GM12878 (cell line): ENCODE measurements around the gene GYG2. TPM values are rescaled to one million over a fixed set of nuclear protein-coding genes. Genes with fewer than 3 reads are reported as not detected.

Experiments used
- ATAC-seq: fragments of 200-7000 bp; cut with Tn5 transposase; 3 replicates; pipeline ENCODE4 v1.9.1; 2020; ENCODE audit warnings: mild to moderate bottlenecking, moderate library complexity
- BruUV-seq: library from RNA; stranded (reverse); fragments of 400-500 nt; replicated peaks from 2 replicates; lab custom pipeline; 2021; lab: Mats Ljungman, UMichigan
- CTCF ChIA-PET: fragments of 300-600 bp; sonication (Branson Sonifier 250); formaldehyde crosslinking; extraction: SDS; loops from one replicate; lab custom pipeline; 2021; ENCODE audit warnings: inconsistent platforms; lab: Yijun Ruan, JAX
- POLR2A ChIA-PET: fragments of 350-600 bp; formaldehyde crosslinking; extraction: SDS; loops from one replicate; lab custom pipeline; 2021; ENCODE audit warnings: inconsistent platforms; lab: Charles Lee
- RAD21 ChIA-PET: fragments of 300-600 bp; sonication (Branson Sonifier 250); formaldehyde crosslinking; loops from one replicate; lab custom pipeline; 2023; ENCODE audit warnings: antibody characterized with exemption; ENCODE audit not compliant: unreplicated experiment; lab: Charles Lee
- SMC1A ChIA-PET: fragments of 300-600 bp; sonication (Branson Sonifier 250); formaldehyde crosslinking; loops from one replicate; lab custom pipeline; 2023; ENCODE audit not compliant: unreplicated experiment, uncharacterized antibody; lab: Charles Lee
- DNase-seq: peaks from one replicate; pipeline ENCODE4 v3.0.0-alpha.2; 2011; ENCODE audit warnings: low read depth, low spot score
- FAIRE-seq: peaks from 3 replicates; lab custom pipeline; 2011; peaks lifted over from hg19 to GRCh38; lab: Jason Lieb, UNC
- H2AFZ ChIP-seq: 2 replicates; pipeline ENCODE4 v1.6.0; 2011; ENCODE audit warnings: low read depth, low read length, control low read depth; ENCODE audit not compliant: control insufficient read depth
- H3K27ac ChIP-seq: 2 replicates; pipeline ENCODE4 v1.5.1; 2011; ENCODE audit warnings: control low read depth; ENCODE audit not compliant: control insufficient read depth, insufficient read depth
- H3K27me3 ChIP-seq, 2 experiments: replicated peaks in 1 of 2; 2 replicates each; pipeline versions ENCODE4 v1.6.0 to v1.6.1; 2011; ENCODE audit warnings: low read length in 1 of 2; ENCODE audit not compliant: control insufficient read depth in 2 of 2, insufficient read depth in 2 of 2
- H3K36me3 ChIP-seq, 2 experiments: 2 replicates each; pipeline ENCODE4 v1.5.1; 2011; ENCODE audit warnings: low read length in 1 of 2; ENCODE audit not compliant: control insufficient read depth in 2 of 2, insufficient read depth in 2 of 2
- H3K4me1 ChIP-seq: 2 replicates; pipeline ENCODE4 v1.6.1; 2011; ENCODE audit warnings: mild to moderate bottlenecking, low read length, moderate library complexity, mixed read lengths; ENCODE audit not compliant: control insufficient read depth, insufficient read depth
- H3K4me2 ChIP-seq: 2 replicates; pipeline ENCODE4 v1.6.0; 2011; ENCODE audit warnings: control low read depth; ENCODE audit not compliant: control insufficient read depth, insufficient read depth
- H3K4me3 ChIP-seq: fragments of 200-600 bp; sonication (generic); 2 replicates; pipeline ENCODE4 v1.5.1; 2016
- H3K79me2 ChIP-seq: 2 replicates; pipeline ENCODE4 v1.6.0; 2011; ENCODE audit warnings: low read length; ENCODE audit not compliant: control insufficient read depth, insufficient read depth
- H3K9ac ChIP-seq: 2 replicates; pipeline ENCODE4 v1.8.0; 2011; ENCODE audit warnings: low read length, control low read depth, mixed read lengths; ENCODE audit not compliant: control insufficient read depth, insufficient read depth
- H3K9me3 ChIP-seq: replicated peaks from 3 replicates; pipeline ENCODE4 v1.5.1; 2011; ENCODE audit warnings: mild to moderate bottlenecking, low read length; ENCODE audit not compliant: control insufficient read depth, insufficient read depth
- H4K20me1 ChIP-seq: 2 replicates; pipeline ENCODE4 v1.6.0; 2011; ENCODE audit not compliant: control insufficient read depth, insufficient read depth
- CBFB ChIP-seq: IDR thresholded peaks from 2 replicates; pipeline ENCODE4 v1.6.1; 2016; ENCODE audit warnings: antibody characterized with exemption, low read depth
- CUX1 ChIP-seq: IDR thresholded peaks from 2 replicates; pipeline ENCODE4 v1.6.1; 2012; ENCODE audit warnings: improper control_type of control experiment, low read depth, low read length; ENCODE audit not compliant: insufficient replicate concordance
- EED ChIP-seq: sonication (generic); IDR thresholded peaks from 2 replicates; pipeline ENCODE4 v1.6.1; 2016; ENCODE audit warnings: antibody characterized with exemption, low read depth
- EZH2 ChIP-seq: IDR thresholded peaks from 2 replicates; pipeline ENCODE4 v1.6.1; 2012; ENCODE audit warnings: low read depth, mild to moderate bottlenecking, control low read depth, inconsistent platforms, low read length, borderline replicate concordance; ENCODE audit not compliant: control insufficient read depth
- IKZF2 ChIP-seq, 2 experiments: fragments of 450-650 bp; IDR thresholded peaks; 2 replicates each; pipeline ENCODE4 v1.6.1; 2017; ENCODE audit warnings: mild to moderate bottlenecking in 2 of 2, moderate library complexity in 2 of 2
- MTA2 ChIP-seq: fragments of 450-650 bp; IDR thresholded peaks from 2 replicates; pipeline ENCODE4 v1.6.1; 2016; ENCODE audit warnings: low read depth, mild to moderate bottlenecking, moderate library complexity
- NBN ChIP-seq: fragments of 450-650 bp; IDR thresholded peaks from 2 replicates; pipeline ENCODE4 v1.6.1; 2016
- RELB ChIP-seq: fragments of 450-650 bp; IDR thresholded peaks from 2 replicates; pipeline ENCODE4 v1.6.1; 2017; ENCODE audit warnings: low read depth, mild to moderate bottlenecking, moderate library complexity
- SIX5 ChIP-seq: IDR thresholded peaks from 2 replicates; pipeline ENCODE4 v1.6.1; 2011; ENCODE audit warnings: mild to moderate bottlenecking, low read depth, low read length, moderate library complexity; ENCODE audit not compliant: severe bottlenecking
- ZBTB40 ChIP-seq: fragments of 450-650 bp; IDR thresholded peaks from 2 replicates; pipeline ENCODE4 v1.6.1; 2016; ENCODE audit warnings: mild to moderate bottlenecking, moderate library complexity, borderline replicate concordance
- WGBS: methylation state at CpG from one replicate; pipeline ENCODE4 v1.1.6; 2016; ENCODE audit warnings: low lambda C conversion rate; ENCODE audit not compliant: insufficient replicate concordance, insufficient coverage; ENCODE audit errors: missing lambda C conversion rate; 5-methylcytosine and 5-hydroxymethylcytosine counted together
- in situ Hi-C: fragments of 300-500 bp; cut with MboI; formaldehyde crosslinking; loops from 9 replicates; pipeline ENCODE4 v1.14.3; 2018; ENCODE audit warnings: mixed read lengths
- intact Hi-C: fragments of 100-400 bp; cut with micrococcal nuclease; formaldehyde crosslinking; loops from one replicate; pipeline ENCODE4 v1.14.2; 2022; ENCODE audit not compliant: unreplicated experiment
- polyA plus RNA-seq, 11 experiments: library from polyadenylated mRNA; depleted of rRNA in 4 of 11; unstranded in 6 of 11; stranded (reverse) in 5 of 11; fragments of >200 nt; fragmentation: Nextera tagmentation in 4 of 11; fragmentation: Illumina TruSeq in 1 of 11; extraction: Ambion mirVana in 4 of 11; extraction: Trizol in 1 of 11; gene quantifications; 1 replicate in 1 of 11; 2 replicates in 10 of 11; pipeline versions ENCODE4 v1.2.1 to v1.2.3, GENCODE V29; 2011 to 2016; ENCODE audit warnings: inconsistent platforms in 2 of 11, missing spikeins in 2 of 11, low read depth in 1 of 11
- total RNA-seq, 4 experiments: library from RNA; depleted of rRNA in 3 of 4; stranded (reverse); fragments of >200 nt in 3 of 4; fragmentation: Illumina TruSeq in 1 of 4; extraction: Trizol in 1 of 4; gene quantifications; 2 replicates each; pipeline versions ENCODE4 v1.2.1 to v1.2.3, GENCODE V29; 2013 to 2021

Gene GYG2
- total and polyA plus RNA-seq, 10 of the 15 experiments (the other 5 are each of a cell fraction or from before 2014, with no cell fraction given), result 0.05 TPM; not detected in 9

- H3K36me3 ChIP-seq, result no peaks in the 10 kb centered on the region
- H3K4me3 ChIP-seq, result peak overlapping the region; percentile 11; the same call in 1 of the 2 replicates
- peak; percentile 45 for ATAC-seq
- peaks cover 5% of the 10 kb centered on the region; the same call in 1 of the 2 replicates for H3K4me1 ChIP-seq
- ChIA-PET RAD21 (no interaction called here), CTCF (interaction anchor here (1.4 to 2.1 kb wide), 2 partner anchors 32 to 37 kb away, joined by 4 to 10 read pairs; no protein-coding TSS in a partner anchor), SMC1A (interaction anchor here (2.3 kb wide), 1 partner anchor 38 kb away, joined by 5 read pairs; no protein-coding TSS in a partner anchor), POLR2A (no interaction called here)
- DNase-seq, result no peak
- FAIRE-seq, result no peak
- H3K27me3 ChIP-seq, result no peaks in the 10 kb centered on the region
- H4K20me1 ChIP-seq, result no peaks in the 10 kb centered on the region
- no peak overlapping the region for H2AFZ ChIP-seq
- TF ChIP-seq EED, result no peak
- TF ChIP-seq CUX1, result no peak
- no peak for TF ChIP-seq EZH2
- TF ChIP-seq CBFB, result no peak
- no peak for TF ChIP-seq SIX5
- no peak for TF ChIP-seq IKZF2 (IDR thresholded peaks at IDR 0.05)
- TF ChIP-seq NBN, result no peak
- TF ChIP-seq ZBTB40, result no peak
- no peak for TF ChIP-seq RELB
- no peak for TF ChIP-seq MTA2
- peak overlapping the region; percentile 44; the same call in 1 of the 2 replicates for H3K4me2 ChIP-seq
- 32% methylated on average over 4 of the region's 4 CpGs for WGBS
- H3K79me2 ChIP-seq, result no peaks in the 10 kb centered on the region
- in situ Hi-C loops, result no loop called here
- no peak overlapping the region for H3K9ac ChIP-seq
- intact Hi-C loops, result no loop called here
- BruUV-seq, result no TSS peak
- H3K9me3 ChIP-seq, result no peaks in the 10 kb centered on the region
- H3K27ac ChIP-seq, result no peak overlapping the region
Observed at GRCh38 chrX:2782171-2782570, 46.6 kb upstream of the GYG2 start.
